ENCODE data around the gene TMOD1.
"Not testable (repeated sequence)": the region's sequence is repeated elsewhere in the genome, so short reads cannot be mapped to it uniquely, and the experiment has no call there.

The TMOD1 gene

GRCh38 chr9:97599314-97599846, 97.9 kb downstream of the TMOD1 start:
- in situ Hi-C loops (cut with HindIII; ENCODE audit: low pct_ligation_motif_present, low pct_unique_long_range_greater_than_20kb, low sequenced_read_pairs) = no loop called here
- no peak for DNase-seq

GRCh38 chr9:97600531-97601227, 99.2 kb downstream of the TMOD1 start:
- in situ Hi-C loops (cut with HindIII; ENCODE audit: low pct_ligation_motif_present, low pct_unique_long_range_greater_than_20kb, low sequenced_read_pairs) = loop anchor here (25.0 kb wide), 1 partner anchor 138 kb away; no protein-coding TSS in a partner anchor
- no peak for DNase-seq

- in situ Hi-C loops (cut with HindIII; ENCODE audit: low pct_ligation_motif_present, low pct_unique_long_range_greater_than_20kb, low sequenced_read_pairs) = loop anchor here (25.0 kb wide), 1 partner anchor 139 kb away; no protein-coding TSS in a partner anchor
Measured at GRCh38 chr9:97601228-97601898, 99.9 kb downstream of the TMOD1 start.

GRCh38 chr9:97602430-97602829, 101.0 kb downstream of the TMOD1 start:
- in situ Hi-C loops (cut with HindIII; ENCODE audit: low pct_ligation_motif_present, low pct_unique_long_range_greater_than_20kb, low sequenced_read_pairs) = loop anchor here (25.0 kb wide), 1 partner anchor 140 kb away; no protein-coding TSS in a partner anchor
- DNase-seq = no peak

More at GRCh38 chr9:97601228-97601898, 99.9 kb downstream of the TMOD1 start:
- DNase-seq = no peak

GRCh38 chr9:97604901-97605645, 103.6 kb downstream of the TMOD1 start:
- no peak for DNase-seq
- in situ Hi-C loops (cut with HindIII; ENCODE audit: low pct_ligation_motif_present, low pct_unique_long_range_greater_than_20kb, low sequenced_read_pairs) = loop anchor here (25.0 kb wide), 1 partner anchor 143 kb away; no protein-coding TSS in a partner anchor

GRCh38 chr9:97615439-97616072, 114.1 kb downstream of the TMOD1 start:
- in situ Hi-C loops (cut with HindIII; ENCODE audit: low pct_ligation_motif_present, low pct_unique_long_range_greater_than_20kb, low sequenced_read_pairs) = loop anchor here (25.0 kb wide), 1 partner anchor 153 kb away; no protein-coding TSS in a partner anchor

GRCh38 chr9:97617939-97618416, 116.5 kb downstream of the TMOD1 start:
- no peak for DNase-seq
- in situ Hi-C loops (cut with HindIII; ENCODE audit: low pct_ligation_motif_present, low pct_unique_long_range_greater_than_20kb, low sequenced_read_pairs) = loop anchor here (25.0 kb wide), 1 partner anchor 156 kb away; no protein-coding TSS in a partner anchor

More at GRCh38 chr9:97615439-97616072, 114.1 kb downstream of the TMOD1 start:
- peak; percentile 61 for DNase-seq

- DNase-seq = not testable (repeated sequence)
- in situ Hi-C loops (cut with HindIII; ENCODE audit: low pct_ligation_motif_present, low pct_unique_long_range_greater_than_20kb, low sequenced_read_pairs) = loop anchor here (25.0 kb wide), 1 partner anchor 158 kb away; no protein-coding TSS in a partner anchor
Measured at GRCh38 chr9:97620063-97620462, 118.6 kb downstream of the TMOD1 start.

GRCh38 chr9:97622483-97622882, 121.0 kb downstream of the TMOD1 start:
- in situ Hi-C loops (cut with HindIII; ENCODE audit: low pct_ligation_motif_present, low pct_unique_long_range_greater_than_20kb, low sequenced_read_pairs) = loop anchor here (25.0 kb wide), 1 partner anchor 160 kb away; no protein-coding TSS in a partner anchor
- DNase-seq = not testable (repeated sequence)

- in situ Hi-C loops (cut with HindIII; ENCODE audit: low pct_ligation_motif_present, low pct_unique_long_range_greater_than_20kb, low sequenced_read_pairs) = loop anchor here (25.0 kb wide), 1 partner anchor 162 kb away; no protein-coding TSS in a partner anchor
- no peak for DNase-seq
Measured at GRCh38 chr9:97623946-97624345, 122.5 kb downstream of the TMOD1 start.

GRCh38 chr9:97625620-97626019, 124.2 kb downstream of the TMOD1 start:
- in situ Hi-C loops (cut with HindIII; ENCODE audit: low pct_ligation_motif_present, low pct_unique_long_range_greater_than_20kb, low sequenced_read_pairs) = no loop called here
- DNase-seq = no peak

GRCh38 chr9:97627624-97628023, 126.2 kb downstream of the TMOD1 start:
- in situ Hi-C loops (cut with HindIII; ENCODE audit: low pct_ligation_motif_present, low pct_unique_long_range_greater_than_20kb, low sequenced_read_pairs) = no loop called here
- DNase-seq = no peak

- no peak for DNase-seq
- in situ Hi-C loops (cut with HindIII; ENCODE audit: low pct_ligation_motif_present, low pct_unique_long_range_greater_than_20kb, low sequenced_read_pairs) = no loop called here
Measured at GRCh38 chr9:97628668-97629067, 127.2 kb downstream of the TMOD1 start.

- in situ Hi-C loops (cut with HindIII; ENCODE audit: low pct_ligation_motif_present, low pct_unique_long_range_greater_than_20kb, low sequenced_read_pairs) = no loop called here
- DNase-seq = no peak
Measured at GRCh38 chr9:97629156-97629555, 127.7 kb downstream of the TMOD1 start.

- in situ Hi-C loops (cut with HindIII; ENCODE audit: low pct_ligation_motif_present, low pct_unique_long_range_greater_than_20kb, low sequenced_read_pairs) = no loop called here
Measured at GRCh38 chr9:97630591-97630990, 129.1 kb downstream of the TMOD1 start.

GRCh38 chr9:97632248-97632984, 130.9 kb downstream of the TMOD1 start:
- DNase-seq = peak; percentile 62
- in situ Hi-C loops (cut with HindIII; ENCODE audit: low pct_ligation_motif_present, low pct_unique_long_range_greater_than_20kb, low sequenced_read_pairs) = no loop called here

More at GRCh38 chr9:97630591-97630990, 129.1 kb downstream of the TMOD1 start:
- no peak for DNase-seq

Measured in ACHN (cell line).